Trophoblast cell (in vitro differentiated cells and primary cell): ENCODE results near the gene MAP4K3.
A peak's percentile ranks its signal among the peaks of the same experiment; 100 is the strongest.

ENCODE experiments used
- DNase-seq, 2 donors: peaks; one replicate each; pipeline ENCODE4 v3.0.0-alpha.2; 2016
- H2AFZ ChIP-seq: 2 replicates; pipeline ENCODE4 v1.6.1; 2013; ENCODE audit warnings: low read length, moderate library complexity, mild to moderate bottlenecking; ENCODE audit not compliant: insufficient read depth, poor library complexity
- H2AK5ac ChIP-seq: 2 replicates; pipeline ENCODE4 v1.6.1; 2013; ENCODE audit warnings: mild to moderate bottlenecking, low read length
- H2BK120ac ChIP-seq: 2 replicates; pipeline ENCODE4 v1.6.1; 2013; ENCODE audit warnings: low read length, mild to moderate bottlenecking, moderate library complexity; ENCODE audit not compliant: insufficient read depth, poor library complexity
- H2BK12ac ChIP-seq: 2 replicates; pipeline ENCODE4 v1.6.1; 2013; ENCODE audit warnings: mild to moderate bottlenecking, low read length, moderate library complexity
- H2BK5ac ChIP-seq: 2 replicates; pipeline ENCODE4 v1.6.1; 2013; ENCODE audit warnings: low read length, low read depth, moderate library complexity, mild to moderate bottlenecking; ENCODE audit not compliant: poor library complexity
- H3K14ac ChIP-seq: 2 replicates; pipeline ENCODE4 v1.6.1; 2013; ENCODE audit warnings: mild to moderate bottlenecking, low read length
- H3K18ac ChIP-seq: 2 replicates; pipeline ENCODE4 v1.6.1; 2013; ENCODE audit warnings: mild to moderate bottlenecking, low read length
- H3K23ac ChIP-seq: 2 replicates; pipeline ENCODE4 v1.6.1; 2013; ENCODE audit warnings: low read length
- H3K27ac ChIP-seq: 2 replicates; pipeline ENCODE4 v1.5.1; 2013; ENCODE audit warnings: low read depth, mild to moderate bottlenecking, inconsistent platforms, low read length, moderate library complexity
- H3K27me3 ChIP-seq: 2 replicates; pipeline ENCODE4 v1.6.1; 2013; ENCODE audit warnings: inconsistent platforms, mild to moderate bottlenecking, low read length, moderate library complexity; ENCODE audit not compliant: insufficient read depth
- H3K36me3 ChIP-seq, 2 experiments: 1 replicate in 1 of 2; 2 replicates in 1 of 2; pipeline ENCODE4 v1.6.1; 2013; ENCODE audit warnings: low read length in 2 of 2, mild to moderate bottlenecking in 2 of 2, moderate library complexity in 1 of 2; ENCODE audit not compliant: insufficient read depth in 2 of 2, control insufficient read depth in 1 of 2
- H3K4ac ChIP-seq: 2 replicates; pipeline ENCODE4 v1.6.1; 2013; ENCODE audit warnings: low read depth, mild to moderate bottlenecking, low read length, moderate library complexity
- H3K4me1 ChIP-seq, 2 experiments: 1 replicate in 1 of 2; 2 replicates in 1 of 2; pipeline ENCODE4 v1.6.1; 2013; ENCODE audit warnings: low read length in 2 of 2, mild to moderate bottlenecking in 2 of 2, moderate library complexity in 1 of 2; ENCODE audit not compliant: insufficient read depth in 2 of 2, control insufficient read depth in 1 of 2
- H3K4me2 ChIP-seq: 2 replicates; pipeline ENCODE4 v1.6.1; 2013; ENCODE audit warnings: inconsistent platforms, mild to moderate bottlenecking, low read length, moderate library complexity
- H3K4me3 ChIP-seq: 2 replicates; pipeline ENCODE4 v1.5.1; 2013; ENCODE audit warnings: mild to moderate bottlenecking, low read depth, low read length, inconsistent platforms
- H3K79me1 ChIP-seq: one replicate; pipeline ENCODE4 v1.6.1; 2013; ENCODE audit warnings: low read length
- H3K79me2 ChIP-seq: 2 replicates; pipeline ENCODE4 v1.6.1; 2013; ENCODE audit warnings: low read length, mild to moderate bottlenecking; ENCODE audit not compliant: control insufficient read depth, insufficient read depth, poor library complexity
- H3K9ac ChIP-seq: 2 replicates; pipeline ENCODE4 v1.6.1; 2013; ENCODE audit warnings: mild to moderate bottlenecking, low read length
- H3K9me3 ChIP-seq: 2 replicates; pipeline ENCODE4 v1.6.1; 2013; ENCODE audit warnings: low read depth, mild to moderate bottlenecking, control low read depth, inconsistent platforms, low read length; ENCODE audit not compliant: insufficient read depth
- H4K12ac ChIP-seq: 2 replicates; pipeline ENCODE4 v1.6.1; 2013; ENCODE audit warnings: low read depth, mild to moderate bottlenecking, low read length, moderate library complexity
- H4K8ac ChIP-seq: 2 replicates; pipeline ENCODE4 v1.6.1; 2013; ENCODE audit warnings: low read depth, mild to moderate bottlenecking, low read length, moderate library complexity
- H4K91ac ChIP-seq: one replicate; pipeline ENCODE4 v1.6.1; 2013; ENCODE audit warnings: low read depth, mild to moderate bottlenecking, low read length, moderate library complexity
- WGBS: extraction: QIAGEN DNeasy Blood & Tissue Kit; methylation state at CpG from one replicate; pipeline ENCODE4 v1.1.7; 2013; ENCODE audit warnings: missing lambda C conversion rate; ENCODE audit not compliant: insufficient read length, insufficient coverage; ENCODE audit errors: extremely low coverage; 5-methylcytosine and 5-hydroxymethylcytosine counted together

Gene MAP4K3

GRCh38 chr2:39304729-39305128 is 132.4 kb downstream of the MAP4K3 start:
- Histone ChIP-seq H2BK120ac (no peak overlapping the region), H4K91ac (no peak overlapping the region)
- no CpG with 5 or more reads among the region's 4 CpGs for WGBS

GRCh38 chr2:39304200-39304599 is 132.9 kb downstream of the MAP4K3 start:
- Histone ChIP-seq H3K9me3 (no peaks in the 10 kb centered on the region), H2AFZ (no peak overlapping the region), H4K8ac (no peak overlapping the region), H3K27ac (no peak overlapping the region), H4K12ac (no peak overlapping the region), H2BK5ac (no peak overlapping the region), H2BK120ac (no peak overlapping the region), H3K36me3 (no peaks in the 10 kb centered on the region), H3K4ac (no peak overlapping the region), H3K79me2 (no peaks in the 10 kb centered on the region), H3K79me1 (no peaks in the 10 kb centered on the region), H3K4me2 (no peak overlapping the region), H3K23ac (no peak overlapping the region), H2BK12ac (no peak overlapping the region), H4K91ac (no peak overlapping the region), H3K14ac (no peak overlapping the region), H3K9ac (no peak overlapping the region), H2AK5ac (no peak overlapping the region), H3K18ac (no peak overlapping the region), H3K4me3 (no peak overlapping the region), H3K4me1 (no peaks in the 10 kb centered on the region), H3K27me3 (no peaks in the 10 kb centered on the region)
- no CpG with 5 or more reads among the region's 1 CpG for WGBS
- peak in 1 of 2 donors; percentile 3 for DNase-seq

More at GRCh38 chr2:39304729-39305128, 132.4 kb downstream of the MAP4K3 start:
- no peaks in the 10 kb centered on the region for H3K79me1 ChIP-seq
- no peaks in the 10 kb centered on the region for H3K9me3 ChIP-seq
- H3K14ac ChIP-seq = no peak overlapping the region
- H3K23ac ChIP-seq = no peak overlapping the region
- no peaks in the 10 kb centered on the region for H3K4me1 ChIP-seq
- H3K18ac ChIP-seq = no peak overlapping the region
- H2BK12ac ChIP-seq = no peak overlapping the region
- no peak overlapping the region for H3K4me3 ChIP-seq
- H3K27me3 ChIP-seq = no peaks in the 10 kb centered on the region
- H3K79me2 ChIP-seq = no peaks in the 10 kb centered on the region
- H2BK5ac ChIP-seq = no peak overlapping the region
- H3K36me3 ChIP-seq = no peaks in the 10 kb centered on the region
- peak in 1 of 2 donors; percentile 14 for DNase-seq
- H4K8ac ChIP-seq = no peak overlapping the region
- H2AK5ac ChIP-seq = no peak overlapping the region
- no peak overlapping the region for H4K12ac ChIP-seq
- H3K9ac ChIP-seq = no peak overlapping the region
- no peak overlapping the region for H2AFZ ChIP-seq
- no peak overlapping the region for H3K27ac ChIP-seq
- H3K4me2 ChIP-seq = no peak overlapping the region
- no peak overlapping the region for H3K4ac ChIP-seq

GRCh38 chr2:39301352-39301751 is 135.7 kb downstream of the MAP4K3 start:
- no peaks in the 10 kb centered on the region for H3K27me3 ChIP-seq
- no peak overlapping the region for H2AFZ ChIP-seq
- WGBS = 100% methylated on average over 3 of the region's 6 CpGs
- no peaks in the 10 kb centered on the region for H3K79me1 ChIP-seq
- no peaks in the 10 kb centered on the region for H3K9me3 ChIP-seq
- H2BK12ac ChIP-seq = no peak overlapping the region
- no peak overlapping the region for H4K91ac ChIP-seq
- no peak overlapping the region for H2BK120ac ChIP-seq
- no peak overlapping the region for H3K18ac ChIP-seq
- no peak overlapping the region for H4K8ac ChIP-seq
- H3K4me2 ChIP-seq = no peak overlapping the region
- H3K14ac ChIP-seq = no peak overlapping the region
- H3K9ac ChIP-seq = no peak overlapping the region
- no peak overlapping the region for H3K4ac ChIP-seq
- no peak overlapping the region for H4K12ac ChIP-seq
- no peak for DNase-seq
- H3K23ac ChIP-seq = no peak overlapping the region
- no peak overlapping the region for H2BK5ac ChIP-seq
- H3K36me3 ChIP-seq = peaks cover 2 to 5% of the 10 kb centered on the region in 2 experiments
- no peak overlapping the region for H2AK5ac ChIP-seq
- H3K4me3 ChIP-seq = no peak overlapping the region
- no peaks in the 10 kb centered on the region for H3K4me1 ChIP-seq
- no peak overlapping the region for H3K27ac ChIP-seq
- no peaks in the 10 kb centered on the region for H3K79me2 ChIP-seq

GRCh38 chr2:39300044-39300978 is 136.8 kb downstream of the MAP4K3 start:
- H3K36me3 ChIP-seq = peaks cover 2 to 5% of the 10 kb centered on the region in 2 experiments
- no peak overlapping the region for H3K27ac ChIP-seq
- H3K79me1 ChIP-seq = no peaks in the 10 kb centered on the region
- H3K23ac ChIP-seq = no peak overlapping the region
- no peak overlapping the region for H2AK5ac ChIP-seq
- H2BK120ac ChIP-seq = no peak overlapping the region
- H3K4me1 ChIP-seq = no peaks in the 10 kb centered on the region
- no peak overlapping the region for H4K91ac ChIP-seq
- no peak overlapping the region for H3K9ac ChIP-seq
- WGBS = no CpG with 5 or more reads among the region's 8 CpGs
- H3K4ac ChIP-seq = no peak overlapping the region
- no peaks in the 10 kb centered on the region for H3K27me3 ChIP-seq
- H3K18ac ChIP-seq = no peak overlapping the region
- no peak overlapping the region for H2BK12ac ChIP-seq
- no peaks in the 10 kb centered on the region for H3K9me3 ChIP-seq
- H3K14ac ChIP-seq = no peak overlapping the region
- no peak overlapping the region for H2AFZ ChIP-seq
- H4K8ac ChIP-seq = no peak overlapping the region
- H3K4me2 ChIP-seq = no peak overlapping the region
- H2BK5ac ChIP-seq = no peak overlapping the region
- DNase-seq = no peak
- no peak overlapping the region for H3K4me3 ChIP-seq
- no peaks in the 10 kb centered on the region for H3K79me2 ChIP-seq
- no peak overlapping the region for H4K12ac ChIP-seq
